GM12892 (cell line): ENCODE results near the gene SHC3.

Experiments
- POLR2A ChIP-seq: IDR thresholded peaks from 2 replicates; pipeline ENCODE4 v1.6.1; 2011; ENCODE audit warnings: low read depth, low read length, control low read depth
- POLR2AphosphoS5 ChIP-seq: IDR thresholded peaks from 2 replicates; pipeline ENCODE4 v1.6.1; 2011; ENCODE audit warnings: low read depth, low read length, control low read depth

GRCh38 chr9:89089176-89089575, 89.4 kb downstream of the SHC3 start:
- TF ChIP-seq POLR2AphosphoS5 (no peak), POLR2A (no peak)
